Hair follicle dermal papilla cell (primary cell): ENCODE measurements around the gene MIOX. TPM values are rescaled to one million over a fixed set of nuclear protein-coding genes. Genes with fewer than 3 reads are reported as not detected.

ENCODE experiments used
- total RNA-seq: library from RNA; depleted of rRNA; stranded (reverse); fragments of >200 nt; gene quantifications from 2 replicates; pipeline ENCODE4 v1.2.3, GENCODE V29; 2012

The MIOX gene
- total RNA-seq: not detected in 2 replicates

DNA sequence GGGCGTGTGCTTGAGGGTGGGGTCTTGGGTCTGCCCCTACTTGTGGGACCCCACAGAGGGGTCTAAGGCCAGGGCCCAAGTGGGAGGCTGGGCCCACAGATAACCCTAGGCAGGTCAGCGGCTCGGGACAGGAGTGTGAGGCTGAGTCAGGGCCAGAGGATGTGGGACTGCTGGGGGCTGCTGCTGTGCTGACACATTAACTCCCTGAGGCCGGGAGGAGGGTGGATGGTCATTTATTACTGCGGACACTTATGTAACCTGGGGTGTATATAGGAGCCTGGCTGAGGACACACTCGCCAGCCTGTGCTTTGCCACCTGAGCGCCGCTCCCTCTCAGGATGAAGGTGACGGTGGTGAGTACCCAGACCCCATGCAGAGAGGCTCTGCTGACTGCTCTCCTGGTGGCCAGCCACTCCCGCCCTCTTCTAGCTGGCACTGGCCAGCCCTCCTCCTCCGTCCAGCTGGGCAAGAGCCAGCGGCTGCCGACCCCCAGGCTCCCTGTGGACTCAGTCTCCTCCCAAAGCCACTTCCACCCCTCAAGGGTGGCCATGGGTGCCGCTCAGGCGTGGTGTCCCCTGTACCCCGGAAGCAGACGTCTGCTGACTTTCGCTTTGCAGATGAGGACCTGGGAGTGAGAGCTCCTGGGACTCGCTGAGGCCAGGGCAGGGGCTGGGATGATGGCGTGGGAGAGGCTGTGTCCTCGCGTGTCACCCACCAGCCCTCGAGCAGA, at the start of gene MIOX:
Gene MIOX, plus strand, starts transcription at position 299 of the 729 bp plus-strand sequence. Its CDS starts 39 bp downstream, at position 338.

DNA sequence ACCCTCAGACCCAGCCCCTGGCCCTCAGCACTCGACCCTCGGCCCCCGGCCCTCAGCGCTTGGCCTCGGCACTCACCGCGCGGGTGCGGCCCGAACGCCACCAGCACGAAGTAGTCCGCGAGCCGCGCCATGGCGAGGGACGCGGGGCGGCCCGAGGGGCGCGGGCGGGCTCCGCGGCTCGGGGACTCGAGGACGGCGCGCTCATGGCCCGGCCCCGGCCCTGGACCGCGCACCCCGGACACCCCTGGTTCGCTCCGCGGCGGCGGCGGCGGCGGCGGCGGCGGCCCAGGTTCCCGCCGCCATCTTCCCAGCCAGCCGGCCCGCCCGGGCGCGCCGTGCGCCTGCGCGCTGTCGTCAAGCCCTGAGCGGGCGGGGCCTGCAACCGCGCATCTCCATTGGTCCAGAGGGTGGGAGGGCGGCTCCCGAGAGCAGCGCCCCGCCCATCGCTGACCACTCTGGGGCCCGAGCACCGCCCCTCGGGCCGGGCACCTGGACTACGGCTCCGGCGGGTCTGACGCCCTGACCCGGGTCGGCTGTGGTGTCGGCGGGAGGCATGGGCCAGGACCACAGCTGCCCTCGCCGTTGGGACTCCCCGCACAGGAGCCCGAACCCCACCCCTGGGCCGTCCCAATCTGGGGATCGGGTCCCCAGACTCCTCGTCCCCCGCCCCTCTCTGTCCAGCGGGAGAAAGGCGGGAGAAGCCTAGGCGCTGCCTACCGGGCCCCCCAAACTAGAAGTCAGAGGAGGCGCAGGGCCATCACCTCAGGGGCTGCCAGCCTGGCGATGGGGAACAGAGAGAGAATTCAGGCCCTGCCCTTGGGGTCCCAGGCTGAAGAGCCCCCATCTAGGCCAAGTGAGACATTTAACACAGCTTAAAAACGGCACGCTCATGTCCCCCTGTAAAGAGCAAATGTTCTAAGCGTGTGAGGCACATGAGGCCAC, 11.7 kb upstream of the MIOX start, which contains the start of gene SBF1:
Gene SBF1, minus strand, starts transcription at position 326 of the 942 bp plus-strand sequence. Its CDS starts 195 bp downstream, at position 131.

DNA sequence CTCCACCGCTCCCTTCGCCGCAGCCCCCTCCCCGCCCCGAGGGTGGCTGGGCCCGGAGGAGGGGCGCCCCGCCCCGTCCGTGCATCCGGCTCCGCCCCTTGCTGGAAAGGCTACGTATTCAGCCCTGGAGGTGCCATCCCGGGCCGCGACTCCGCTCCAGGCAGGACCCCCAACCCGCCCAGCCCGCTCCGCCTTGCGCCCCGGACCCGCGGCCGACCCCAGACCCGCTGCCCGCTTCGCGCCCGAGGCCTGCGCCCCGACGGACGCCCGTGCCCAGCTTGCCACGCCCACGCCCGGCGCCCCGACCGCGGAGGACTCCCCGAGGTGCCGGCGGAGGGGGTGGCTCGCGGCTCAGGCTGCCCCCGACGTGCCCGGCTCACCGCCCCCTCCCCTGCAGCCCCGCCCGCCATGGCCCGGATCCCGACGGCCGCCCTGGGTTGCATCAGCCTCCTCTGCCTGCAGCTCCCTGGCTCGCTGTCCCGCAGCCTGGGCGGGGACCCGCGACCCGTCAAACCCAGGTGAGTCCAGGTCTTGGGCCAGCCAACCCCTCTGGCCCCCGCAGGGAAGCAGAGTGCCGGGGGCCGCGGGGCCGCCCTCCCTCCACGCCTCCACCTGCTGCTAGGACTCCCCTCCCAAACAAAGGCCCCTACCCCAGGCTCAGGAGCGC, 5.1 kb upstream of the MIOX start, which contains the start of gene ADM2:
Gene ADM2, plus strand, starts transcription at position 104 of the 667 bp plus-strand sequence. Its CDS starts 305 bp downstream, at position 409.

DNA sequence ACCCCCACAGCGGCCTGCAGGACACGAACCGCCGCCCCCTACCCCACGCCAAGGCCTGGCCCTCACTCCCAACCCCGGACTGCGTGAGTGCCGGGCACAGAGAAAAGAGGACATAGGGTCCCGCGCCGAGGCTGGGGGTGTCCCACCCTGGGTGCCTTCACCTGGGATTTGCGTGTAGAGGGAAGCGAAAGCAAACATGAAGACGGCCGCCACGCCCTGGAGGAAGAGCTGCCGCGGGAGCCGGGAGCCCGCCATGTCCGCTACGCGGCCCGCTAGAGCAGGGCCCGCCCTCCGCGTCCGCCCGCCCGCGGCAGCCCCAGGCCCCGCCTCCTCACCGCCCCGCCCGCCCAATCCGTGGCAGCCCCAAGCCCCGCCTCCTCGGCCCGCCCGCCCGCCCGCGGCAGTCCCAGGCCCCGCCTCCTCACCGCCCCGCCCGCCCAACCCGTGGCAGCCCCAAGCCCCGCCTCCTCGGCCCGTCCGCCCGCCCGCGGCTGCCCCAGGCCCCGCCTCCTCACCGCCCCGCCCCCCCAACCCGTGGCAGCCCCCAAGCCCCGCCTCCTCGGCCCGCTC, 20.8 kb downstream of the MIOX start, which contains the start of gene LMF2:
Gene LMF2, minus strand, starts transcription at position 282 of the 570 bp plus-strand sequence. Its CDS starts 27 bp downstream, at position 255.

DNA sequence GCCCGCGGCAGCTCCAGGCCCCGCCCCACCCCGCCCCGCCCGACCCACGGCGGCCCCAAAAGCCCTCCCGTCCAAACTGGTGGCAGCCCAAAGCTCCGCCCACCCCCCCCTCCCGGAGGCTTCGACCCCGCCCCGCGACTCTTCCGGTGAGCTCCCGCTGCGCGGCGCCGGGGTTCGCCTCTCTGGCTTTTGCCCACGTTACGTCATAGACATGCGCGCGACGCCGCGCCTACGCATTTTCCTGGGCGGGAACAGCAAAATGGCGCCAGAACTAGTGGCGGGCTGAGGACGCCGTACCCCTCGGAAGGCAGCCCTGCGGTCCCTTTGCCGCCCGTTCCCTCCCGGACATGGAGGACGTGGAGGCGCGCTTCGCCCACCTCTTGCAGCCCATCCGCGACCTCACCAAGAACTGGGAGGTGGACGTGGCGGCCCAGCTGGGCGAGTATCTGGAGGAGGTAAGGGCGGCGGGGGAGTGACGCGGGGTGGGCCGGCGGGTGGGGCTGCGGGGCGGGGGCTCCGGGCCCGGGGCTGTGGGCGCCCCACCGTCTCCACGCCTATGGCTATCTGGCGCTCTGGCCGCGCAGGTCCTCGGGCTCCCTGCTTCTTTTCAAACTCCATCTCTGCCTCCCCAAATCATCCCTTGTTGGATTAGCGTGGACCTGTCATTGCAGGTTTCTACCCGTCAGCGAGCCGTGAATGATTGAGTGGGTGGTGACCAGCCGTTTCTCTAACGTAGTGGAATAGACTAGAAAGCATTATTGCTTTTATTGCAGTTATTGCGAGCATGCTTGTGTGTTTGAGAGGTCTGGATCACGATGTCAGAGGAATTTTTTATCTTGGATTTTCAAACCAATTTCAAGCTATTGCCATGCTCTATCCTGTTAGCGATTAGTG, 21.6 kb downstream of the MIOX start, which contains the start of gene NCAPH2:
Gene NCAPH2, plus strand, starts transcription at position 234 of the 894 bp plus-strand sequence. Its CDS starts 114 bp downstream, at position 348.

DNA sequence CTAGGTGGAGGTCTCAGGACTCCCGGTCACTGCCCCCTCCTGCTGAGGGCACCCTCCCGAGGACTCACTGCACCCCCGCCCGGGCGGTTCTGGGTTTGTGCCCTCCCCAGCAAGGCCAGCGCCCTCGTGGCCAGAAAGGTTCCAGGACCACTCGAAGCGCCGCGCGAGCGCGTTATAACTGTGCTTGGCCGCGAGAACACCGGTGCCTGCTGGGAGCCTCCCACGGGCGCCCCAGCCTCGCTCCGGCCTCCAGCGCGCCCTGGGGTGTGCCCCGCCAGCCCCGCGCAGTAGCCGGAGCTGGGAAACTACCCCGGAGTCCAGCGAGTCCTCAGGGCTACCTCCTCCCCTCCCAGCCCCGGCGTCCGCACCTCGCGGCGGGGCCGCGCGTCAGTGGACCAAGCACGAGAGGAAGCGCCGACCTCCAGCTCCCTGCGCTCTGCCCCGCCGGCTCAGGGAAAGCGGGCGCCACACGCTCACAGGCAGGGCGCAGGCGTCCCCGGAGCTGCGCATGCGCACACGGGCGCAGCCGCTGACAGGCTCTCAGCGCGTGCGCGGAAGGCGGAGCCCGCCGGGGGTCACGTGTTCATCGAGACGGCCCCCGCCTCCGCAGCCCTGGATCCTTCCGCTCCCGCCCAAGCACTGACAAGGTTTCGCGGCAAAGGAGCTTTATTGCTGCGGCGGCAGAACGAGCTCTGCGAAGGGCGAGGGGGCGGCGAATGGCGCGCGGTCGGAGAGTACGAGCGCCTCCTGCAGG, 38.6 kb downstream of the MIOX start, which contains the start of gene SCO2:
Gene SCO2, minus strand, starts transcription at position 495 of the 754 bp plus-strand sequence. CDS start 1,187 bp downstream, outside the sequence.

DNA sequence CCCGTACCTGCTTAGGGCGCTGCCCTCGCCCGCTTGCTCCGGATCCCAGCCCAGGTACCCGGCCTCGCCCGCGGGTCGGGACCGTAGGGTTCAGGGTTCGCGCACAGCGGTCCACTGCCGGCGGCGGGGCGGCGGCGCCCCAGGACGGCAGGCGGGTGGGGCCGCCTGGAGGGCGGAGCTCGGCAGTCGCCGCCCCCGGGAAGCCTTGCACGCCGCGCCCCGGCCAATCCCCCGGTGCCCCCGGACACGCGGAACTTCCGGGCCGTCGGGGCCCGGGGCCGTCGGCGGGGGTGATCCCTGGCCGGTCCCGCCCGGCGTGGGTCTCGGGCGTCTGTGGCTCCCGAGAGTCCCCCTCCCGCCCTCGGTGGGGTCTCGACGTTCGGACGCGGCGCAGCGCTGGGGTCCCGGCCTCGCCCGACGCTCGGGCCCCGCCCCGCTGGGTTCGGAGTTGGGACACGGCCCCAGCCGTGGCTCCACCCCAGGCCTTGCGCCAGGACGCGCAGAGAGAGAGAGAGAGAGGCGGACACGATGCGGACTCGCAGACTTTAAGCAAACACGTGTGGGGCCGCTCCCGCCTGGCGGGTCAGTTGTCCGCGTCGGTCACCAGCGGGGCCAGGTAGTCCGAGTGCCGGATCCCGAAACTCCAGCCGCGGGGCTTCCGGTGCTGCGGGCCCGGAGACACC, 43.4 kb downstream of the MIOX start, which contains the start of gene TYMP:
Gene TYMP, minus strand, starts transcription at position 116 of the 683 bp plus-strand sequence. CDS start 303 bp downstream, outside the sequence.

Other genes starting within 250 kb of the MIOX start
- gene TUBGCP6, start 241.8 kb upstream of the MIOX start, total RNA-seq: 36.3 and 40.6 TPM in 2 replicates
- gene HDAC10, start 235.6 kb upstream of the MIOX start, total RNA-seq: 20.8 and 24.2 TPM in 2 replicates
- 25.0 and 38.6 TPM in 2 replicates for gene MAPK12, start 225.2 kb upstream of the MIOX start, total RNA-seq
- gene MAPK11, start 216.5 kb upstream of the MIOX start, total RNA-seq: 6.1 and 7.6 TPM in 2 replicates
- 125 and 138 TPM in 2 replicates for gene PLXNB2, start 179.2 kb upstream of the MIOX start, total RNA-seq
- gene DENND6B, start 159.8 kb upstream of the MIOX start, total RNA-seq: 4.9 and 6.0 TPM in 2 replicates
- gene PPP6R2, start 143.5 kb upstream of the MIOX start, total RNA-seq: 66.5 and 71.2 TPM in 2 replicates
- 83.8 and 100 TPM in 2 replicates for gene SBF1, start 11.8 kb upstream of the MIOX start, total RNA-seq
- gene ADM2, start 5.3 kb upstream of the MIOX start, total RNA-seq: 4.5 and 9.6 TPM in 2 replicates
- gene LMF2, start 20.8 kb downstream of the MIOX start, total RNA-seq: 82.6 and 93.6 TPM in 2 replicates
- gene NCAPH2, start 21.4 kb downstream of the MIOX start, total RNA-seq: 23.3 and 24.8 TPM in 2 replicates
- 3.2 and 6.1 TPM in 2 replicates for gene SCO2, start 38.7 kb downstream of the MIOX start, total RNA-seq
- 73.7 and 88.9 TPM in 2 replicates for gene TYMP, start 43.2 kb downstream of the MIOX start, total RNA-seq
- gene KLHDC7B, start 59.0 kb downstream of the MIOX start, total RNA-seq: 0.12 TPM in 1 of 2 replicates, not detected in the other
- not detected in 2 replicates for gene SYCE3, start 76.1 kb downstream of the MIOX start, total RNA-seq
- 3.2 and 4.0 TPM in 2 replicates for gene CPT1B, start 91.6 kb downstream of the MIOX start, total RNA-seq
- 40.8 and 45.1 TPM in 2 replicates for gene CHKB, start 96.0 kb downstream of the MIOX start, total RNA-seq
- gene MAPK8IP2, start 113.9 kb downstream of the MIOX start, total RNA-seq: 1.9 and 4.6 TPM in 2 replicates
- gene ARSA, start 141.3 kb downstream of the MIOX start, total RNA-seq: 40.8 and 47.1 TPM in 2 replicates
- gene SHANK3, start 186.0 kb downstream of the MIOX start, total RNA-seq: 0.85 and 1.9 TPM in 2 replicates